ENCODE results near the gene ZNF432. TPM values are rescaled to one million over a fixed set of nuclear protein-coding genes. Genes with fewer than 3 reads are reported as not detected.

The ZNF432 gene
- total and polyA plus RNA-seq, 2 of the 13 experiments (the other 11 are each of a cell fraction or from before 2014, with no cell fraction given): 4.1 to 8.7 TPM

DNA sequence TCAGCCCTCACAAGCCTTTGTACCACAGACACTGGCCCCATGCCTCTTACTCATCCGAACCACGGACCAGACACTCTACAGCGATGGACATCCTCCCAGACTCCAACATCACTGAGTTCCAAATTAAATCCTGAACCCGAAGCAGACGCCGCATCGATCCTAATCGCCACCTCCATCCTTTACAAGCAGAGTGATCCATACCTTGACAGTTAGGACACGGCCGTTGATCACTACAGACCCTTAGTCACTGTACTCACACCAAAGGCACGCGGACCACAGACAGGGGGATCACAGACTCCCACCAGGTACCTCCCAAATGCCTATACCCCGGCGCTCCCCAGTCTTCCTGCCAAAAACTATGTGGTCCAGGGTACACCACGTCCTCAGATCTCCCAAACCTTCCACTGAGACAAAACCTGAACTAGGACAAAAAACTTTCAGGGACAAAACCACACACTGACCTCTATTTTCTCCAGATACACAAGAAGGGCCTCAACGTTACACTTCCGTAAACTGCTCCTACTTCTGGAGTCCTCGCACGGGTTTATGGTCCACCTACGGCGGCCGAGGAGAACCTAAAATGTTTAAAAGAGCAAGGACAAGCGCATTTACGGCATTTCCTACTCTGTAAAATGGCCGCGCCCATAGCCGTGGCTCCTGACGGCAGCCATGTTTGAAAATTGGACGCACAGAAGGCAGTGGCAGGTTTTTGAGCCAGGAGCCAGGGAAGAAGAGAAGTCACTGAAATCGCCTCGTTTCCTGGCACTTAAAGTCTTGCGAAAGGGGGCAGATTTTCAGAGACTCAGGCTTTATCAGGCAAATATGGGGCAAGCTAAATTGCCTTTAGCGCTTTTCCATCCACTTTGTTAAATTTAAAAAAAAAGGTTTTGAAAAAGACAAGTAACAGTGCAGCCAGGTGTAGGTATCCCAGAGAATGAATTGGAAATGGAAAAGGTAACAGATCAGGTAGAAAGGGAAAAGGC is 62.0 kb downstream of the ZNF432 start, which contains the start of gene ZNF350 (continued):
- TF ChIP-seq, protein P1, sequence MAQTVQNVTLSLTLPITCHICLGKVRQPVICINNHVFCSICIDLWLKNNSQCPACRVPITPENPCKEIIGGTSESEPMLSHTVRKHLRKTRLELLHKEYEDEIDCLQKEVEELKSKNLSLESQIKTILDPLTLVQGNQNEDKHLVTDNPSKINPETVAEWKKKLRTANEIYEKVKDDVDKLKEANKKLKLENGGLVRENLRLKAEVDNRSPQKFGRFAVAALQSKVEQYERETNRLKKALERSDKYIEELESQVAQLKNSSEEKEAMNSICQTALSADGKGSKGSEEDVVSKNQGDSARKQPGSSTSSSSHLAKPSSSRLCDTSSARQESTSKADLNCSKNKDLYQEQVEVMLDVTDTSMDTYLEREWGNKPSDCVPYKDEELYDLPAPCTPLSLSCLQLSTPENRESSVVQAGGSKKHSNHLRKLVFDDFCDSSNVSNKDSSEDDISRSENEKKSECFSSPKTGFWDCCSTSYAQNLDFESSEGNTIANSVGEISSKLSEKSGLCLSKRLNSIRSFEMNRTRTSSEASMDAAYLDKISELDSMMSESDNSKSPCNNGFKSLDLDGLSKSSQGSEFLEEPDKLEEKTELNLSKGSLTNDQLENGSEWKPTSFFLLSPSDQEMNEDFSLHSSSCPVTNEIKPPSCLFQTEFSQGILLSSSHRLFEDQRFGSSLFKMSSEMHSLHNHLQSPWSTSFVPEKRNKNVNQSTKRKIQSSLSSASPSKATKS (CRISPR knock-in tag; IDR thresholded peaks at IDR 0.05): no peak
- no peak for TF ChIP-seq ZNF563 (CRISPR knock-in tag; IDR thresholded peaks at IDR 0.05)
- no peak; the same call in 1 of the 2 replicates for TF ChIP-seq ZIK1 (CRISPR knock-in tag; IDR thresholded peaks at IDR 0.05; ENCODE audit: borderline replicate concordance, low read depth)
- TF ChIP-seq ZNF619 (CRISPR knock-in tag; IDR thresholded peaks at IDR 0.05): no peak
- peak; percentile 57; the same call in 1 of the 2 replicates for TF ChIP-seq ZFP36L1 (CRISPR knock-in tag; IDR thresholded peaks at IDR 0.05)
- TF ChIP-seq, protein P2, sequence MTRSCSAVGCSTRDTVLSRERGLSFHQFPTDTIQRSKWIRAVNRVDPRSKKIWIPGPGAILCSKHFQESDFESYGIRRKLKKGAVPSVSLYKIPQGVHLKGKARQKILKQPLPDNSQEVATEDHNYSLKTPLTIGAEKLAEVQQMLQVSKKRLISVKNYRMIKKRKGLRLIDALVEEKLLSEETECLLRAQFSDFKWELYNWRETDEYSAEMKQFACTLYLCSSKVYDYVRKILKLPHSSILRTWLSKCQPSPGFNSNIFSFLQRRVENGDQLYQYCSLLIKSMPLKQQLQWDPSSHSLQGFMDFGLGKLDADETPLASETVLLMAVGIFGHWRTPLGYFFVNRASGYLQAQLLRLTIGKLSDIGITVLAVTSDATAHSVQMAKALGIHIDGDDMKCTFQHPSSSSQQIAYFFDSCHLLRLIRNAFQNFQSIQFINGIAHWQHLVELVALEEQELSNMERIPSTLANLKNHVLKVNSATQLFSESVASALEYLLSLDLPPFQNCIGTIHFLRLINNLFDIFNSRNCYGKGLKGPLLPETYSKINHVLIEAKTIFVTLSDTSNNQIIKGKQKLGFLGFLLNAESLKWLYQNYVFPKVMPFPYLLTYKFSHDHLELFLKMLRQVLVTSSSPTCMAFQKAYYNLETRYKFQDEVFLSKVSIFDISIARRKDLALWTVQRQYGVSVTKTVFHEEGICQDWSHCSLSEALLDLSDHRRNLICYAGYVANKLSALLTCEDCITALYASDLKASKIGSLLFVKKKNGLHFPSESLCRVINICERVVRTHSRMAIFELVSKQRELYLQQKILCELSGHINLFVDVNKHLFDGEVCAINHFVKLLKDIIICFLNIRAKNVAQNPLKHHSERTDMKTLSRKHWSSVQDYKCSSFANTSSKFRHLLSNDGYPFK (CRISPR knock-in tag; IDR thresholded peaks at IDR 0.05; ENCODE audit: borderline replicate concordance): peak; percentile 76; the same call in 1 of the 2 replicates
- no peak for TF ChIP-seq ZNF616 (CRISPR knock-in tag; IDR thresholded peaks at IDR 0.05; ENCODE audit: low read depth)
- TF ChIP-seq ZNF839 (CRISPR knock-in tag; IDR thresholded peaks at IDR 0.05; ENCODE audit: borderline replicate concordance): no peak
- TF ChIP-seq REPIN1 (CRISPR knock-in tag; IDR thresholded peaks at IDR 0.05; ENCODE audit: borderline replicate concordance, low read depth): no peak; the same call in 1 of the 2 replicates
- TF ChIP-seq YEATS4 (CRISPR knock-in tag; IDR thresholded peaks at IDR 0.05; ENCODE audit: borderline replicate concordance): peak; percentile 62; the same call in 1 of the 2 replicates
- TF ChIP-seq SOX13 (IDR thresholded peaks at IDR 0.05): 0 out of 2 replicates have a peak, but pooled peaks have one; percentile 27
- peak in 1 of 2 experiments; percentile 51; a peak in 1 of 4 replicates for TF ChIP-seq SOX13 (CRISPR knock-in tag; conservative IDR thresholded peaks at IDR 0.05 in 1 of 2, IDR thresholded peaks at IDR 0.05 in 1 of 2)
- TF ChIP-seq, protein P3, sequence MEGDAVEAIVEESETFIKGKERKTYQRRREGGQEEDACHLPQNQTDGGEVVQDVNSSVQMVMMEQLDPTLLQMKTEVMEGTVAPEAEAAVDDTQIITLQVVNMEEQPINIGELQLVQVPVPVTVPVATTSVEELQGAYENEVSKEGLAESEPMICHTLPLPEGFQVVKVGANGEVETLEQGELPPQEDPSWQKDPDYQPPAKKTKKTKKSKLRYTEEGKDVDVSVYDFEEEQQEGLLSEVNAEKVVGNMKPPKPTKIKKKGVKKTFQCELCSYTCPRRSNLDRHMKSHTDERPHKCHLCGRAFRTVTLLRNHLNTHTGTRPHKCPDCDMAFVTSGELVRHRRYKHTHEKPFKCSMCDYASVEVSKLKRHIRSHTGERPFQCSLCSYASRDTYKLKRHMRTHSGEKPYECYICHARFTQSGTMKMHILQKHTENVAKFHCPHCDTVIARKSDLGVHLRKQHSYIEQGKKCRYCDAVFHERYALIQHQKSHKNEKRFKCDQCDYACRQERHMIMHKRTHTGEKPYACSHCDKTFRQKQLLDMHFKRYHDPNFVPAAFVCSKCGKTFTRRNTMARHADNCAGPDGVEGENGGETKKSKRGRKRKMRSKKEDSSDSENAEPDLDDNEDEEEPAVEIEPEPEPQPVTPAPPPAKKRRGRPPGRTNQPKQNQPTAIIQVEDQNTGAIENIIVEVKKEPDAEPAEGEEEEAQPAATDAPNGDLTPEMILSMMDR (CRISPR knock-in tag; IDR thresholded peaks at IDR 0.05): no peak
- peak; percentile 80; the same call in 1 of the 2 replicates for TF ChIP-seq NR2C2 (CRISPR knock-in tag; IDR thresholded peaks at IDR 0.05; ENCODE audit: borderline replicate concordance)
- no peak for TF ChIP-seq SALL2 (CRISPR knock-in tag; IDR thresholded peaks at IDR 0.05)
- no peak for TF ChIP-seq NFE2 (CRISPR knock-in tag; IDR thresholded peaks at IDR 0.05)
- no peak for TF ChIP-seq ZNF138 (CRISPR knock-in tag; IDR thresholded peaks at IDR 0.05; ENCODE audit: low read depth)
- no peak for TF ChIP-seq ZNF496 (CRISPR knock-in tag; IDR thresholded peaks at IDR 0.05; ENCODE audit: insufficient replicate concordance)
- no peak for TF ChIP-seq ZFP37 (CRISPR knock-in tag; IDR thresholded peaks at IDR 0.05; ENCODE audit: borderline replicate concordance)
